MM.1S (cell line): ENCODE data around the gene PATJ.

ENCODE experiments used
- CTCF ChIP-seq: fragments of 300-600 bp; sonication (generic); IDR thresholded peaks from 2 replicates; pipeline ENCODE4 v1.5.1; 2016; ENCODE audit warnings: antibody characterized with exemption, low read length, mixed read lengths
- EZH2 ChIP-seq: fragments of 300-600 bp; sonication (generic); optimal IDR thresholded peaks from 2 replicates; pipeline ENCODE3; 2017; ENCODE audit warnings: low read depth, mild to moderate bottlenecking, antibody characterized with exemption, low read length, mixed read lengths
- EZH2phosphoT487 ChIP-seq: fragments of 300-600 bp; sonication (generic); IDR thresholded peaks from 2 replicates; pipeline ENCODE4 v1.6.1; 2018; ENCODE audit warnings: antibody characterized with exemption, low read length

GRCh38 chr1:61711969-61712368 lies 30.3 kb upstream of the PATJ start:
- TF ChIP-seq CTCF: no peak
- no peak for TF ChIP-seq EZH2
- no peak for TF ChIP-seq EZH2phosphoT487
